Type B pancreatic cell (in vitro differentiated cells): Measurements from ENCODE around the gene PLEKHG1. TPM values are rescaled to one million over a fixed set of nuclear protein-coding genes. Genes with fewer than 3 reads are reported as not detected.
A peak's percentile ranks its signal among the peaks of the same experiment; 100 is the strongest.

ENCODE experiments used
- DNase-seq: peaks from one replicate; pipeline ENCODE4 v3.0.0; 2021; ENCODE audit warnings: mixed read lengths; ENCODE audit not compliant: unreplicated experiment; ENCODE audit errors: extremely low spot score
- H3K27ac Mint-ChIP-seq: 2 replicates; pipeline ENCODE4 v1.8.0; 2021; ENCODE audit warnings: mild to moderate bottlenecking, mixed read lengths
- H3K27me3 Mint-ChIP-seq: 2 replicates; pipeline ENCODE4 v1.8.0; 2021; ENCODE audit warnings: mixed read lengths
- H3K36me3 Mint-ChIP-seq: 2 replicates; pipeline ENCODE4 v1.8.0; 2021; ENCODE audit warnings: mixed read lengths
- H3K4me1 Mint-ChIP-seq: one replicate; pipeline ENCODE4 v1.8.0; 2021; ENCODE audit warnings: mixed read lengths; ENCODE audit not compliant: unreplicated experiment
- H3K4me3 Mint-ChIP-seq: 2 replicates; pipeline ENCODE4 v1.8.0; 2021; ENCODE audit warnings: mild to moderate bottlenecking, mixed read lengths
- H3K9me3 Mint-ChIP-seq: 2 replicates; pipeline ENCODE4 v1.8.0; 2021; ENCODE audit warnings: mixed read lengths
- CTCF ChIP-seq: fragments of 200-600 bp; sonication (generic); conservative IDR thresholded peaks from 2 replicates; pipeline ENCODE4 v1.5.0; 2021; ENCODE audit warnings: antibody characterized with exemption, mild to moderate bottlenecking
- total RNA-seq: library from RNA; stranded (reverse); gene quantifications from 2 replicates; pipeline ENCODE4 v1.2.1, GENCODE V29; 2021; ENCODE audit warnings: low replicate concordance

The PLEKHG1 gene
- total RNA-seq, 1 donor from 2014 or later: 58.2 TPM

DNA sequence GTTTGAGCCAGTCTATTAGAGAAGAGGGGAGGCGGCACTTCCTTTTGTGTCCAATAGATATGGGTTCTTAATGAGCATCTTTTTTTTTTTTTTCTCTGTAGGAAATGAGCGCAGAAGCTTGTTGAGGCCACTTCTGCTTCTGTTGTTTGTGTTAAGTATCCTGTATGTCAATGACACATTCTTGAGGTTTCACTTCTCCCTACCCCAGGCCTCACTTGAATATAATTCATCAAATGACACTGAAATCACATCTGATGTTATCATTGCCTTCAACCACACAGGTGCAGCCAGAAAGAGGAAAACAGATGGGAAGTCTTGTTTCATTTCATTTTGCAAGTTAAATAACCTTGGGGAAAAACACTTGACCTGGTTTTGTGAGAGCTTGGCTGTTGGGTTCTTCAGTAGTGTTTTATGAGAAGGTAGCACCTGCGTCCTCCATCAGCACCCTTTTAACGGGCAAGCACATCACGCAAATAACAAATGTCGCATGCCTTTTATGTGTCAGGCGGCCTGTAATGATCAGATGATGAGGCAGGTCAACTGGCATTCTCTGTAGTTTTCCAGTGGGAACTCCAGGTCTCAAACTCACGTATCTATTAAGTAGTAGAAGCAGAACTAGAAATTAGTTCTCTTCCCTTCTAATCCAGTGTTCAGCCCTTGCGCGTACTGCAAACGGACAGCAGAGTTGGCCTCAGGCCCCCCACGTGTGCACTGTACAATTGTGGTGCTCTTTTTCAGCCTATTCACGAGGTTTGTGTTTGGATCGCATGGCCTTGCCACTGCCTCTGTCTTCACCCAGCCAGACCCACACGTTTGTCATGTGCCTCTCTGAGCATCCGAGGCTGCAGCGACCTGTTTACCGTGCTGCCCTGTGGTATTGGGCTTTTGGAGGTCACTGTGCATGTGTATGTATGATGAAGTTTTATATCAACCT lies 23.5 kb downstream of the PLEKHG1 start:
- peak overlapping the region; percentile 8 for H3K27ac Mint-ChIP-seq
- no peaks in the 10 kb centered on the region for H3K9me3 Mint-ChIP-seq
- no peak for TF ChIP-seq CTCF
- peak overlapping the region; percentile 55 for H3K4me3 Mint-ChIP-seq
- H3K27me3 Mint-ChIP-seq: peaks cover 2% of the 10 kb centered on the region
- H3K4me1 Mint-ChIP-seq: peaks cover 48% of the 10 kb centered on the region
- peaks cover 11% of the 10 kb centered on the region for H3K36me3 Mint-ChIP-seq
- DNase-seq: no peak

GRCh38 chr6:150624191-150624590 lies 24.5 kb downstream of the PLEKHG1 start:
- Mint-ChIP-seq H3K4me3 (no peak overlapping the region), H3K27ac (no peak overlapping the region), H3K4me1 (peaks cover 53% of the 10 kb centered on the region), H3K27me3 (peaks cover 2% of the 10 kb centered on the region), H3K9me3 (no peaks in the 10 kb centered on the region), H3K36me3 (peaks cover 15% of the 10 kb centered on the region)
- no peak for DNase-seq
- no peak for TF ChIP-seq CTCF

GRCh38 chr6:150625927-150626326 lies 26.2 kb downstream of the PLEKHG1 start:
- no peak for TF ChIP-seq CTCF
- Mint-ChIP-seq H3K9me3 (no peaks in the 10 kb centered on the region), H3K4me1 (peaks cover 39% of the 10 kb centered on the region), H3K4me3 (no peak overlapping the region), H3K36me3 (peaks cover 15% of the 10 kb centered on the region), H3K27ac (no peak overlapping the region), H3K27me3 (peaks cover 2% of the 10 kb centered on the region)
- DNase-seq: no peak

GRCh38 chr6:150627154-150627553 lies 27.5 kb downstream of the PLEKHG1 start:
- Mint-ChIP-seq H3K4me3 (no peak overlapping the region), H3K4me1 (peaks cover 50% of the 10 kb centered on the region), H3K27me3 (peaks cover 2% of the 10 kb centered on the region), H3K9me3 (no peaks in the 10 kb centered on the region), H3K27ac (no peak overlapping the region), H3K36me3 (peaks cover 15% of the 10 kb centered on the region)
- no peak for DNase-seq
- TF ChIP-seq CTCF: no peak

GRCh38 chr6:150627585-150628025 lies 27.9 kb downstream of the PLEKHG1 start:
- DNase-seq: no peak
- TF ChIP-seq CTCF: no peak
- Mint-ChIP-seq H3K4me3 (no peak overlapping the region), H3K4me1 (peaks cover 54% of the 10 kb centered on the region), H3K9me3 (no peaks in the 10 kb centered on the region), H3K27ac (peak overlapping the region; percentile 47), H3K27me3 (peaks cover 2% of the 10 kb centered on the region), H3K36me3 (peaks cover 15% of the 10 kb centered on the region)
